Activated CD4-positive, CD25-positive, alpha-beta regulatory T cell treated with anti-CD3 and anti-CD28 coated beads, Interleukin-2, amount 50 U/mL, for 16 hours (primary cell): Measurements from ENCODE around the gene CLEC16A.

Experiments used
- DNase-seq: peaks from one replicate; pipeline ENCODE4 v3.0.0-alpha.2; 2020; ENCODE audit warnings: low read depth, low spot score

The CLEC16A gene

DNA sequence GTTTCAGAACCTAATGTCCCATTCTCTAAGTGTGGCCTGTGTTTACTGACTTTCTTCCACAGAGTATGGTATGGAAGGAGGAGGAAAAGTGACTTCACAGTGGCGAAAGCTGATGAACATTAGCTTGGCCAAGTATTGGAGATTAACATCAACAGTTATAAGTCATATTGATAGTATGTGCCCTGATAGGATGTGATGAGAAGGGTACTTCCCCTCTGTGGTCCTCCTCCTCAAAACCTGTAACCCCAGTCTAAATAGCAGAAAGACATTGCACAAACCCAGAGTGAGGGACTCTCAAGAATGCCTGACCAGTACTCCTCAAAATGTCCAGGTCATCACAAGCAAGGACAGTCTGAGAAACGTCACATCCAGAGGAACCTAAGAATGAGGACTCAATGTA, 73.1 kb downstream of the CLEC16A start:
- no peak for DNase-seq

DNA sequence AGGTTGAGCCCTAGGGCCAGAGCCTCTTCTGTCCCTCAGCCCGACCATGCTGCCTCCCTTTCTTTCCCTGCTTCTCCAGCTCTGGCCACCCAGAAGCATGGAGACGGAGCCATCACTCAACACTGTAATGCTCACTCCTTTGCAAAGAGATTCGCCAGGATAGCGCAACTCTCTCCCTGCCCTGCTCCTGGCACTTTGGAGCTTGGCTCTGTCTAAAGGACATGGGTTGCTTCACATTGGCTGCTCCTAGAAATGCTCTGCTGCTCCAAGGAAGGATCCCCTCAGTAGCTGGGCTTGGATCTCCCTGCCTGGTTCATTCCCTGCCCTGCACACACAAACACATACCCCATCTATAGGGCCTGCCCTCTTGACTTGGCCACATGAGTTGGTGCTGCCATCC, 76.0 kb downstream of the CLEC16A start:
- DNase-seq: no peak

- DNase-seq: no peak
Observed at GRCh38 chr16:11020792-11021551, 76.6 kb downstream of the CLEC16A start.

- no peak for DNase-seq
Observed at GRCh38 chr16:11022002-11022401, 77.6 kb downstream of the CLEC16A start.

- DNase-seq: no peak
Observed at GRCh38 chr16:11023262-11024039, 79.1 kb downstream of the CLEC16A start.

GRCh38 chr16:11024333-11025053, 80.1 kb downstream of the CLEC16A start:
- no peak for DNase-seq

DNA sequence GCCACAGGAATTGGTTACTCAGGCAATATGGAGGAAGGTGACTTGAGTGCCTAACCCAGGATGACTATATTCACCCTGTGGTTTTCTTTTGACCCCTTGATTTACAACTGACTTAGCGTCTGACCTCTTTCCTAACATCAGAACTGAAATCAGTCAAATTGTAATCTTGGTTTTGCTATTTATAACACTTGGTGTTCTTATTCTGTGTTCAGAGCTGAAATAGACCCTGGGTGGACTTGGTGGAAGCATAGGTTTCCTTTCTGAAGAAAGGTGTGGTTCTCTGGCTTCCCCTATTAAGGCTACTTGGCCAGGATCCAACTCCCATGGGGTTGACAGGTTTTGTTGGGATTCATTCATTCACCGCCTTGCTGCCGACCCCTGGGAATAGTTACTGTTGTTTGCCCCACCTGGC, 80.8 kb downstream of the CLEC16A start:
- DNase-seq: no peak

DNA sequence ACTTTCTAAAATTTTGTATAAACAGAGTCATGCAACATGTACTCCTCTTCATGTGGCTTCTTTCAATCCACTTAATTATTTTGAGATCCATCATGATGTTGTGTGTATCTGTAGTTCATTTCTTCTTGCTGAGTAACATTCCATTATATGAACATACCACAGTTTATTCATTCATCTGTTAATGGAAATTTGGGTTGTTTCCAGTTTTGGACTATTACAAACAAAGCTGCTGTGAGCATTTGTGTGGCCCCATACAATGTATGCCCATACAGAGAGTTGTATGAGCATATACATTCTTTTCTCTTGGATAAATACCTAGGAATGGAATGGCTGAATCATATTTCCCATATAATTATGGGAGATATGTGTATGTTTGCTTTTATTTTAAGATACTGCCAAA, 85.6 kb downstream of the CLEC16A start:
- no peak for DNase-seq

DNA sequence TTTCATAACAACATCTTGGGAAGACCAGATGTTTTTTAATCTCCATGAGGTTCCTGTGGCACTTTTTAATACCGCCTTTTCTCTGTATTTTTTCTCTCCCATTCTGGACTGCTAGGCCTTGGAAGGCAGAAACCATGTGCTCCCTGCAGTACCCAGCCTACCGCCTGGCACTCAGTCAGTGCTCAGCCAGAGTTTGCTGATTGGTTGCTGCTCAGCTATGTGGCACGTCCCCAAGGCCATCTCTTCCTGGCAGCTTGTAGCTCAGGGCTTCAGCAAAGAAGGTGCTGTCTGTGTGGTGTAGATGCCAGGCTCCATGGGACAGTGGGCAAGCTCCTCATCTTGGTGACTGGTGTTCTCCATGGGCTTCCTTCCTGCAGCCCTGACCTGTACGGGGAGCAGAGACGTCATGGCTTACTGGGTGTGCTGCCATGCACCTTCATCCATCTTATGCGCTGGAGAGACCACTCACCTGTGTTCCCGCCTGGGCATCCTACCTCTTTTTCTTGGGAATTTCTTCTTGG, 86.7 kb downstream of the CLEC16A start:
- no peak for DNase-seq

GRCh38 chr16:11032000-11032921, 87.9 kb downstream of the CLEC16A start:
- DNase-seq: no peak

DNA sequence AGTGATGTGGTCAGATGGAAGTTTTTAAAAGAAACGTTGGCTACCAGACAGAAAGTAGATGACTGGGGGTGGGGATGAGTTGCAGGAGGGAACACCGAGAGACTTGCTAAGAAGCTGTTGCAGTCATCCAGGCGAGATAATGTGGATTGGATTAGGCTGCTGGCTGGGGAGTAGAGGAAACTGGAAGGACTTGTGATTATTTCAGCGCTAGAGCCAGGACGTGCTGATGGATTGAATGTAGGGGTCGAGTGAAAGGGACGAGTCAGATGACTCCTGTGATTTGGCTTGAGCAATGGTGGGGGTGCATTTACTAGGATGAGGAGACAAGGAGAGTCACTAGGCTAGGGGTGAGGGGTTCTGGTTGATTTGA, 88.5 kb downstream of the CLEC16A start:
- DNase-seq: no peak

DNA sequence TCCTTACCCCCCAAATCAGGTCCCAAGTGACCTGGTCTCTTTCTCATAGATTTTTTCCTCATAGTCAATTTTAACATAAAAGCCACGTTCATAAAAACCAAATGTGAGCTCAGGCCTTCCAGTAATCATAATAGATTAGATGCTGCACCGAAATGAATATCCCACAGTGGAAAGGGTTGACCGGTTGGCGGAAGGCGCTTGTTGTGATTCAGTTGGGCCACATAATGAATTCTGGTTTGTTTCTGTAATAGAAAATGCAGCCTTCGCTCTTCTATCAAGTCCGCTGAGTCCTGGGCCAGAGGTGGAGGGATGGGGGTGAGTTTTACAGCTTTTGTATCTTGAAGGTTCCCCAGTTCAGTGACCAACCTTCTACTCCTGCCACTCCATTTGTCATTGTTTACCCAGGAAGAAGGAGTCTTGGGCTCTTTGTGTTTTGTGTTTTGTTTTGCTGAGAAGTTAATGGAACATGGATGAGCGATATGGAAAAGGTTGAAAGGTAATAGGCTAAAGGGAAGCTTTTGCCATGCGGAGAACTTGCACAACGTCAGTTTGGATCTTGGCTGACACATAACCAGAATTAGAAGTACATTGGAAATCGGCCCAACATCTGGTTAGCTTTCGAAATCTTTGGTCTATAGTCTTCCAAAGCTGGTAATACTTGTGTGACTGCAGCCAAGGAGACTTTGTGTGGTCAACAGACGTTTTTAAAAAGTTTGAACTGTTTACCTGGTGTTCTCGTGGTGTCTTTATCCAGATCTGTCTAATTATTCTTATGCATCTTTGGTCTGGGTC, 89.5 kb downstream of the CLEC16A start:
- no peak for DNase-seq

DNA sequence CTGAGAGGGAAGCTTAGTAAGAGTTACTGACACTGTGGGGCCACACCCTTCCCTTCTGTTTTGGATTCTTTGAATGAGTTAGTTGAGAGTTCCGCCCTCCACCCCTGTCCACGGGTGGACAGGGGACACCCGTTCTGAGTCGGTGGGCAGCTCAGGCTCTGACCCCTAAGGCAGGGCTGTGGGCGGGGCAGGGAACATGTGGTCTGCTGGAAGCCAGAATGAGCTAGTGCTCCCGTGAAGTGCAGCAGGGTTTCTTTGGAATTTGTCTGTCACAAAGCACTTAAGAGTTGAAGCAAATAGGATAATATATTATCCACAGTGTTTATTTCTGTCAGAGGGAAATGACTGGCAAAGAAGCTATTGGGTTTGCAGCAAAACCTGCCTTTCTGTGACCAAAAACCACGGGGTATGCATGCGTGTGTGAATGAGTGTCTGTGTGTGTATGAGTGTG, 90.1 kb downstream of the CLEC16A start:
- no peak for DNase-seq

- no peak for DNase-seq
Observed at GRCh38 chr16:11035096-11035495, 90.7 kb downstream of the CLEC16A start.

GRCh38 chr16:11036040-11036439, 91.7 kb downstream of the CLEC16A start:
- no peak for DNase-seq

DNA sequence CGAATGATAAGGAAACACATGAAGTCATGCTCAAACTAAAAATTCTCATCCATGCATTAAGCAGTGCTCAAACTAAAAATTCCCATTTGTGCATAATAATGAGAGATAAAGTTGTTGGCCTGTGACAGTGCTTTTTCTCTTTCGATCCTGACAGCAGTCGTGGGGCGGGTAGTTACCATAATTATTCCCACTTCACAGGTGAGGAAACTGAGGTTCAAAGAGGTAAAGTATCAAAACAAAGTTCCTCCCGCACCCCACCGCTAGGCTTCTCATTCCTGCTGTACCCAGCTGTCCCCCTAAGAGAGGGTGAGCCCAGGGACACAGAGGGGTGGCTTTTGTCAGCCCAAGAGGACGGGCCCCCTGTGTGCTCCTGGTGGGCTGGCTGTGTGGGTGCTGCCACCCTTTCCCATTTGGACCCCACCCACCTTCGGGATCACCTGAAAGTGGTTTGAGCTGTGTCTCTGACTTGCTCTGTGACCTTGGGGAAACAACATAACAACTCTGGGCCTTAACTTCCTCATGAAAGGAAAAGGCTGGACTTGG, 92.6 kb downstream of the CLEC16A start:
- no peak for DNase-seq

DNA sequence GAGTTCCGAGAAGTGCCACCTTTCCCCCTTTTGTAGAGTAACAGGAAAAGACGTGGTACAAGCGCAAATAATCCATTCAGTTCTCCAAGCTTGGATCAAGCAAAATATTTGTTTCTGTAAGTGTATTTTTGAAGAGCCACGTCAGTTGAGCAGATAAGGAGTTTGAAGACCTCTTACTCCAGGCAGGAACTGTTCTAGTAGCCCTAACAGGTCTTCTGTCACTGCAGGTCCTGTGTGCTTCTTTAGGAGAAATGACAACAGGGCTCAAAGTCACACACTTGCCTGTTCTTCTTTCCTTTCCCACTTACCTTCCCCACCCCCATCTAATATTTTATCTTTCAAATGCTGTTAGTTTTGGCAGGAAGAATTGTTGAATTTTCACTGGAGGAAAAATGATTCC, 93.9 kb downstream of the CLEC16A start:
- DNase-seq: no peak

DNA sequence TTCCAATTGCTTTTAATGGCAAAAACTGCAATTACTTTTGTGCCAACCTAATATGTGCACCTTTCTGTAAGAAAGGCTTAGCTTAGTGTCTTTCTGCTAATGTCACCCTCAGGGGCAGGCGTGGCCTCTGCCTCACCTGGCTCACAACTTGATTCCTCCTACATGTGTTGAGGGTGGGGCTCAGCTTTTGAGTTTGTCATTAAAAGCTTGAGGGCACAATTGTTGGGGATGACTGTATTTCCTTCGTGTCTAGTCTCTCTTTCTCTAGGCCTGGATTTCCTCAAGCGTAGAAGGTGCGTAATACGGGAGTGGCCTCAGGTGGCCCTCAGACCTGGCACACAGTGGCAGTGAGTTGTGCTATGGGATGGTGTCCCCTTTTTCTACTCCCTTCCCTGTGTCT, 94.4 kb downstream of the CLEC16A start:
- no peak for DNase-seq

DNA sequence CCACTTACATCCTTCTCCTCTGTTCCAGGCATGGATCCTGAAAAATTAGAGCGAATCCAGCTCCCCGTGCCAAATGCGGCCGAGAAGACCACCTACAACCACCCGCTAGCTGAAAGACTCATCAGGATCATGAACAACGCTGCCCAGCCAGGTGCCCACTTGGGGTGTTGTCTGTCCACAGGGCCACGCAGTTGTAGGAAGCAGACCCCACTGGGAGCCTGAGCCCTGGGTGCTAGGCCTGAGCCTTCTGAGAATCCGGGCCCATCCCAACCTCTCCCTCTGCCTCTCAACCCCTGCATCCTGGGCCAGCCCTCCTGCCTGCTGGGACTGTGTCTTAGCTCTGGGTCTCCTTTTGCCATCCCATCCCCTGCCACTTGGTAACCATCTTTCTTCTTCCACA, 95.4 kb downstream of the CLEC16A start:
- DNase-seq: no peak

DNA sequence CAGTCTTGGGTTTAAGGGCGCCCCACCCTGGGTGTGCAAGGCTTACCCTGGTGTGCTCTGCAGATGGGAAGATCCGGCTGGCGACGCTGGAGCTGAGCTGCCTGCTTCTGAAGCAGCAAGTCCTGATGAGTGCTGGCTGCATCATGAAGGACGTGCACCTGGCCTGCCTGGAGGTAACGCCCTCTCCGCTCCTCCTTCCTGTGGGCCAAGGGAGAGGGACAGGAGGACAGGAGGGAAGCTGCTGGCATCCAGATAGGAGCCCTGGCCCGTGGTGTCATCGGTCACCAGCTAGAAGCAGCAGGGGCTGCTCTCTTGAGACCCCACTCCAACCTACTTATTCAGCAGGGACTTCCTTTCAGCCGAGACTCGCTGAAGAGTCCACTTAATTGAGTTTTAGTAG, 97.8 kb downstream of the CLEC16A start:
- DNase-seq: no peak
